Retinal pigment epithelial cell (primary cell): ENCODE results near the gene KIRREL2.

Experiments
- DNase-seq: peaks from one replicate; pipeline ENCODE4 v3.0.0-alpha.2; 2010; ENCODE audit warnings: low read depth
- H3K4me3 ChIP-seq: 2 replicates; pipeline ENCODE4 v1.5.1; 2011; ENCODE audit warnings: mild to moderate bottlenecking, low read length, control low read depth, moderate library complexity
- TF ChIP-seq, protein P1 (sequence below): conservative IDR thresholded peaks from 2 replicates; pipeline ENCODE4 v1.5.1; 2011; ENCODE audit warnings: low read depth, low read length, control low read depth, inconsistent platforms

KIRREL2 gene

DNA sequence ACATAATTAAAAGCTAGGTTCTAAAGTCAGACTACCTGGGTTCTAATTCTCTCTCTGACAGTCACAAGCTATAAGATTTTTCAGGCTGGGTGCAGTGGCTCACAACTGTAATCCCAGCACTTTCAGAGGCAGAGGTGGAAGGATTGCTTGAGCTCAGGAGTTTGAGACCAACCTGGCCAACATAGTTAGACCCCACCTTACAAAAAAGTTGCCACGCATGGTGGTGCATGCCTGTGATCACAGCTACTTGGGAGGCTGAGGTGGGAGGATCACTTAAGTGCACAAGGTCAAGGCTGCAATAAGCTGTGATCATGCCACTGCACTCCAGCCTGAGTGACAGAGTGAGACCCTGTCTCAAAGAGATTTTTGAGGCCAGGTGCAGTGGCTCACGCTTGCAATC lies 37.6 kb downstream of the KIRREL2 start:
- TF ChIP-seq, protein P1, sequence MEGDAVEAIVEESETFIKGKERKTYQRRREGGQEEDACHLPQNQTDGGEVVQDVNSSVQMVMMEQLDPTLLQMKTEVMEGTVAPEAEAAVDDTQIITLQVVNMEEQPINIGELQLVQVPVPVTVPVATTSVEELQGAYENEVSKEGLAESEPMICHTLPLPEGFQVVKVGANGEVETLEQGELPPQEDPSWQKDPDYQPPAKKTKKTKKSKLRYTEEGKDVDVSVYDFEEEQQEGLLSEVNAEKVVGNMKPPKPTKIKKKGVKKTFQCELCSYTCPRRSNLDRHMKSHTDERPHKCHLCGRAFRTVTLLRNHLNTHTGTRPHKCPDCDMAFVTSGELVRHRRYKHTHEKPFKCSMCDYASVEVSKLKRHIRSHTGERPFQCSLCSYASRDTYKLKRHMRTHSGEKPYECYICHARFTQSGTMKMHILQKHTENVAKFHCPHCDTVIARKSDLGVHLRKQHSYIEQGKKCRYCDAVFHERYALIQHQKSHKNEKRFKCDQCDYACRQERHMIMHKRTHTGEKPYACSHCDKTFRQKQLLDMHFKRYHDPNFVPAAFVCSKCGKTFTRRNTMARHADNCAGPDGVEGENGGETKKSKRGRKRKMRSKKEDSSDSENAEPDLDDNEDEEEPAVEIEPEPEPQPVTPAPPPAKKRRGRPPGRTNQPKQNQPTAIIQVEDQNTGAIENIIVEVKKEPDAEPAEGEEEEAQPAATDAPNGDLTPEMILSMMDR, result no peak
- no peak overlapping the region for H3K4me3 ChIP-seq
- DNase-seq, result no peak

DNA sequence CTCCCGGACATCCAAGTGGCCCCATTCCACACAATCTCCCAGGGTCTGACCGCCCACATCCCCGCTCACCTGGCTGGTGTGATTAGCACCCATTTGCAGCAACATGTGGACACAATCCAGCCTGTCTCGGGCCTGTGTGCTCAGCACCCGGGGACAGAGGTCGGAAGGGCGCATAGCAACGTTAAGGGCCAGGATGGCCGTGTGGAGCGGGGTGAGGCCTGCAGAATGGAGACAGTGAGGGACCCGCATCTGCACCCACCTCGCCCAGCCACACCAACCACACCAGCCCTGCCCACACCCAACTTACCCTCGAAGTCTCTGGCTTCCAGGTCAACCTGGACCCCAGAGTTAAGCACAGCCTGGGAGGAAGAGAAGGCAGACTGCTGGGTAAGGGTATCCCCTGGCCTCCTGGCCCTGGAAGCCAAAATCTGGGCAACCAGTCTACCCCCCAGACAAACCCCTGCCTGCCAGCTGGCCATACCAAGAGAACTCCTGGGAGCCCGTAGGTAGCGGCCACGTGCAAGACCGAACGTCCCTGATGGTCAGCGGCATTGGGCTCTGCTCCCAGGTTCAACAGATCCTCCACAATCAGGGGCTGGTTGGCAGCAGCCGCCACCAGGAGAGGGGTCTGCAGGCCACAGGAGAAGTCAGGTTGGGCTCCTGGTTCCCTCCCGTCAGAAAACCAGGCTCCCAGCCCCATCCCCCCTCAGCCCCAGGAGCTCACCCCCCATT lies 39.4 kb downstream of the KIRREL2 start:
- no peak overlapping the region for H3K4me3 ChIP-seq
- TF ChIP-seq, protein P1, result no peak
- DNase-seq, result no peak

DNA sequence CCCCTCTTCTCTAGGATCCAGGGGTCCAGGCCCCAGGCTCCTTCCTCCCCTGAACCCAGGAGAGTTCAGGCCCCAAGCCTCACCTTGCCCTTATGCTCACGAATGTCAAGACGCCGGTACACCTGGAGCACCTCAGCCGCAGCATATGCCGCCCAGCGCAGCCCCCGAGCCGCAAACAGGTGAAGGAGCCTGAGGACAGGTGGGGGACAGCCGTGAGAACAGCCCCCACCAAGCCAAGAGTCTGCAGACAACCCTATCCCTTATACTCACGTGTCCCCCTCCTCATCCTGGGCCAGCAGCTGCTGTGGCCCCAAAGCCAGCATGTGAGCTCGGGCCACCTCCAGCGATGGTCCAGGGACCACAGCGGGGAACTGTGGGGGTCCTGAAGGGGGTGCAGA lies 39.9 kb downstream of the KIRREL2 start:
- DNase-seq, result no peak
- TF ChIP-seq, protein P1, result no peak
- H3K4me3 ChIP-seq, result no peak overlapping the region

DNA sequence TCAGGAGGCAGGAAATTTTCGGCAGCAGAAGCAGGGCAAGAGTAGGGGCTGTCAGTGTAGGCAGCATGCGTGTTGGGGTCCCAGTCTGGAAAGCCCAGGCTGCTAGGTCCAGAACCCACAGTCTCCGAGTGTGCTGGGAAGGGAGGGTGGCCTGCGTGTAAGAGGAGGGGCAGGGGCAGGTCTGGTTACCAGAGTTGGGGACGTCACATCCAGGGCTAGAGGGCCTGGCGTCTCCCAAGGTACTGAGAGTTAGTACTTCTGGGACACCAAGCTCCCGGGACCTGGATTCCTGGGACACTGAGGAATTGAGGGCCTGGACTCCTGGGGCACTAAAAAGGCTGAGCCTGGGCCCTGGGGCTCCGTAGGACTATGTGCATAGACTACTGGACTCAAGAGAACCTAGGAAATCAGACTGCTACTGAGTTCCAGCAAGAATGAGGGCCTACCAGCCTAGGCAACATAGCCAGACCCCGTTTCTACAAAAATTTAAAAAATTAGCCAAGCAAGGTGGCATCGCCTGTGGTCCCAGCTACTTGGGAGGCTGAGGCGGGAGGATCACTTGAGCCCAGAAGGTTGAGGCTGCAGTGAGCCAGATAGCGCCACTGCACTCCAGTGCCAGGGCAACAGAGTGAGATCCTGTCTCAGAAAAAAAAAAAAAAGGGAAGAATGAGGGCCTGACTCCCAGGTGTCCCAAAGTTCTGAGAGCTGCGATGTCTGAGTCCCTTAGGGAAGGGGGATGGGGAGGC lies 41.2 kb downstream of the KIRREL2 start:
- peak overlapping the region; percentile 70 for H3K4me3 ChIP-seq
- DNase-seq, result no peak
- TF ChIP-seq, protein P1, result no peak

DNA sequence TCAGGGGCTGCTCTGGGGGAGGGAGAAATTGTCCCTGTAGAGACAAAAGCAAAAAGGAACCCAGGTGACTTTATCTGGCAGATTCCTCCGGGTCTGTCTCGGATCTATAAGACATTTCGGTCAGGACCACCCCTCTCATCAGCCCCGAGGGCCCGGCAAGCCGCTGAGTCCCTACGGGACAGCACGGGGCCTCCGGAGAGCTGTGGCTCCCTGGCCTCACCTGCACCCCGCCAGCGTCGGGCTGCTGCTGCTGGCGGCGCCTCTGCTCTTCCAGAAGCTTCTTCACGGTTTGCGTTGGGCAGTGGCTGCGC lies 41.7 kb downstream of the KIRREL2 start:
- TF ChIP-seq, protein P1, result no peak
- DNase-seq, result no peak
- H3K4me3 ChIP-seq, result peak overlapping the region; percentile 70

DNA sequence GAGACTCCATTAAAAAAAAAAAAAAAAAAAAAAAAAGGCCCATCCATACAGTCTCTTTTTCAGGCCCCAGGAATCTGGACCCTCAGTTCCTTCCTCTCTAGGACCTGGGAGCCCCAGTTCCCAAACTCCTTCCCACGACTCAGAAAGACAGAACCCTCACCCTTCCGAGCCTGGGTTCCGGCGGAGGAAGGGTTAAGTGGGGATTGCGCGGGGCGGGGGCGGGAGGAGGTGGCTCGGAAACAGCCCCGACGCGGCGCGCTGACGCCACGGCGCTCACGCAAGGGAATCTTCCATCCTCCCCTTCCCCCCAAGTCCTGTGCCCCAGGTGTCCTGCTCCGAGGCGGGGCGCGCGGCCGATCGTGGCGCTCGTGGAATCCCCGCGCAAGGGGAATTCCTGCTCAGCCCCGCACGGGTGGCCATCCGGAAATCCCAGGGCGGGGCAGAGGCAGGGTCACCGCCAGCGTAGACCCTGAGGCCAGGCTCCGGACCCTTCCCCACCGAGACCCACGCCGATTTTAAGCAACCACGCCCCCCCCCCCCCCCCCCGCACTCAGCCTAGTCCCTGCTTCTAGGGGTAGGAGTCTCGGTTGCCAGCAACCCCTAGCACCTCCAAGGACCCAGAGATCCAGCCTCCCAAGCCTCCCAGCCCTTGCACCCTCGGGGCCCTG lies 43.0 kb downstream of the KIRREL2 start:
- peak; percentile 23 for DNase-seq
- H3K4me3 ChIP-seq, result peak overlapping the region; percentile 70
- TF ChIP-seq, protein P1, result no peak
